GM19239 (cell line): Measurements from ENCODE around the gene SFMBT2.
A peak's percentile ranks its signal among the peaks of the same experiment; 100 is the strongest.

ENCODE experiments used
- DNase-seq: peaks from one replicate; pipeline ENCODE4 v3.0.0; 2011; ENCODE audit warnings: low spot score; ENCODE audit not compliant: insufficient read length
- FAIRE-seq: peaks from 2 replicates; lab custom pipeline; 2011; peaks lifted over from hg19 to GRCh38; lab: Jason Lieb, UNC

The SFMBT2 gene

GRCh38 chr10:7121154-7121797 lies 289.6 kb downstream of the SFMBT2 start:
- DNase-seq (peak; percentile 62), FAIRE-seq (peak; percentile 93)

DNA sequence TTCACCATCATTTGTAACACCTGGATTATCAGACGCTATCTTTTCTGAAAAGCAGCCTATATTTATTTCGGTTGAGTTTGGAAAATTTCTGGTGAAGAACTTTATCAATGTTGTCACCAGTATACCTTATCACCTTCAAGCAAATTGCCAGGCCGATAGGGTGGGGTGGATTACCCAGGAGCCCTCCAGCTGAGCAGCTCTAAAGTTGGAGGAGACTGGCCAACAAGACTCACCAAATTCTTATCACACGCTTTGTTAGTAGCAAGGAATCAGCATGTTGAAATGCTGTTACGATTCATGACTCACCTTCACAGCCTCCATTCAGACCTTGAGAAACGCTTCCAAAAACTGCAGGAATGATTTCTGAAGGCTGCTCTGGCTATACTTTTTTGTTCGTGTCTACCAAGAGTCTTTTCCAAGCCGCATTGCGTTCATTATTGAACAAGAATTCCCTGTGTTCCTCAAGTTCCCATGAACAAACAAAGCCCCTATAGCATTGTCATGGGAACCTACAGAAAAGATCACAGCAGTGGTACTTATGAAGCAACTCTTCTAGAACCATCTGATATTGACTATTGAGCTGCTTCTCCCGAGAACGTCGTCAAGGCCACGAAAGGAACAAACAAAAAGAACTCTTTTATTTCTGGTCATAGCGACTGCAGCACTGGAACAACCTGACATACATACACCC lies 291.4 kb downstream of the SFMBT2 start:
- FAIRE-seq (no peak), DNase-seq (no peak)

DNA sequence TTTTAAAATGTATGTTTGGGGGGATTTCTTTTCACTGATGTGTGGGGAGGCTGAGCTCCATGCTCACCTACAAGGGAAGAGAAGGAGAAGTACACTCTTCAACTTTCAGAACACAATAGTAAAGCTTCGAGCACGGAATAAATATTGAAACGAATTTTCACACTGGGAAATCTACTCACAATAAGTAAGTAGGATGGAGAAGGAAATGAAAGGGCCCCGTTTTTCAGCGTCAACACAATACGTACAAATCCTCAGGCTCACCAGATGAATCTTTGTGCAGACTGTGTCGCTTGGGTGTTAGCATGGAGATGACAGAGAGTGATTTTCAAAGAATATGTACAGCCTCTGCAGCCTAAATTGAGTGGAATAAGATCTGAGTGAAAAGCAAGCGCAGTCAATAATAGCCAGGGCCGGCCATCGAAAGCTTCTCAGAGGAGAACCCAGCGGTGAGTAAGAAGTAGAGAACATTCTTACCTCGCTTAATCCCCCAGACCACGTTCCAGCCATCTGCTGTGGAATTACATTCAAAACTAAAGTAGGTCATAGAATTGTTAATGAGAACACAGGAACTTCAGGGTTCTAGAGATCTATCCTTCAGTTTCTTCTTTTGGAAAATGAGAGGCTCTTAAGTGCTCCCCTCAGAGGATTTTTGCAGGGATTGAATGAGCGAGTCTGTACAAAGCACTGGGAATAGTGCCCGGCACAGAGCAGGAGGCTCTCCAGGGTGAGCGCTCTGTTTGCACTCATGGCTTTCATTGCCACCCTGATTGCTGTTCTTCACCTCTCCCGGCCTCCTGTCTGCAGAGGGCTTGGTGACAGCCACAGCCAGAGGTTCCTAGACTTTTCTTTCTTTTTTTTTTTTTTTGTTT lies 292.8 kb downstream of the SFMBT2 start:
- FAIRE-seq, result no peak

DNA sequence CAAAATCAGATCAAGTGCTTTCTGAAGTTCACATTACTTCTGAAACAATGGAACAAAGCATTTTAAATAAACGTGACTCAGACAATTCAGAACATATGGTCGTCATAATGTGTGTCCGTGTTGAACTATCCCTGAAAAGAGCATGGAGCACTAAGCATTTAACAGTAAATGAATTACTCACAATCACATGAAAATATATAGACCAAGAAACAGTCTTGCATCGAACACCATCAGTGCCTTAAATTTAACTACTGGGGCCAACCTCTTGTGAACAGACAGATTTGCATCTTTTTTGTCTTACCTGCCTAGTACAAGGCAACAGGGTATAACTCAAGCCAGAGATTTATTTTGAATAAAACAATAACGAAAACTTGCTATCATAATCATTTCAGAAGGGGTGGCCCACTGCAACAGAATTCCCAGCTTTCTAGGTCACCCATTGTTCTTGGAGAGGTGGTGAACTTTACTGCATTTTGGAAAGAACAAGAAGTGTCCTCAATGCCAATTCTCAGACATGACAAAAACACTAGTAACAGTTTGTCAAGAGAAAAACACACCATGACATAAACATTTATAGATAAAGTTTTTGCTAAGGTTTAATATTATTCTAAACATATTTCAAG lies 293.5 kb downstream of the SFMBT2 start:
- FAIRE-seq (no peak), DNase-seq (no peak)

More for the DNA sequence above, 292.8 kb downstream of the SFMBT2 start:
- DNase-seq, result no peak

- DNase-seq (no peak), FAIRE-seq (no peak)
These were observed 299.3 kb downstream of the SFMBT2 start for GRCh38 chr10:7111561-7111960.

GRCh38 chr10:7111089-7111488 lies 299.7 kb downstream of the SFMBT2 start:
- DNase-seq, result no peak
- no peak for FAIRE-seq
